GM18511 (cell line): Measurements from ENCODE around the gene LIX1.

Experiments
- ATAC-seq: cut with Tn5 transposase; IDR thresholded peaks from one replicate; pipeline ENCODE4 v1.9.1; 2021; ENCODE audit warnings: mild to moderate bottlenecking, moderate library complexity; ENCODE audit not compliant: unreplicated experiment

LIX1 gene

DNA sequence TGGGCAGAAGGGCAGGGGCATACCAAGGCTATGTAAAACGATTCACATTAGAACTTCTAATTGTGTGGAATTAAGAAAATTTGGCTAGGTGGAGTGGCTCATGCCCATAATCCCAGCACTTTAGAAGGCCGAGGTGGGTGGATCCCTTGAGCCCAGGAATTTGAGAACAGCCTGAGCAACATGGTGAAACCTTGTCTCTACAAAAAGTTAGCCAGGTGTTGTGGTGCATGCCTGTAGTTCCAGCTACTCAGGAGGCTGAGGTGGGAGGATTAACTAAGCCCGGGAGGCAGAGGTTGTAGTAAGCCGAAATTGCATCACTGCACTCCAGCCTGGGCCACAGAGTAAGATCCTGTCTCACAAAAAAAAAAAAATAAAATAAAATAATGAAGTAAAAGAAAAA is 65.2 kb downstream of the LIX1 start:
- no peak for ATAC-seq

DNA sequence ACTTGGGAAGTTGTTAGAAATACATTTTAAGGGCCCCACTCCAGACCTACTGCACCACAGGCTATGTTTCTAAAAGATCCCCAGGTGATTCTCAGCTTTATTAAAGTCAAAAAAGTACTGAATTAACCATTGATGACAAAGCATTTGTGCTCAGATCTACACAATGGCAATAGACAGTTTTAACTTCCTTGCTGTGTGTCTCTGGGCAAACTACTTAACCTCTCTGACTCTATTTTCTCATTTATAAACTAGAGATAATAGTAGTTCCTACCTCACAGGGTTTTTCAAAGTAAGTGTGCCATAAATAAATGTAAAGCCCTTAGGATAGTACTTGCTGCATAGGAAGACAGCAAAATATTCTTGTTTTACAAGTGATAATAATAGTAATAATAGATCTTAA is 66.3 kb downstream of the LIX1 start:
- ATAC-seq = no peak

DNA sequence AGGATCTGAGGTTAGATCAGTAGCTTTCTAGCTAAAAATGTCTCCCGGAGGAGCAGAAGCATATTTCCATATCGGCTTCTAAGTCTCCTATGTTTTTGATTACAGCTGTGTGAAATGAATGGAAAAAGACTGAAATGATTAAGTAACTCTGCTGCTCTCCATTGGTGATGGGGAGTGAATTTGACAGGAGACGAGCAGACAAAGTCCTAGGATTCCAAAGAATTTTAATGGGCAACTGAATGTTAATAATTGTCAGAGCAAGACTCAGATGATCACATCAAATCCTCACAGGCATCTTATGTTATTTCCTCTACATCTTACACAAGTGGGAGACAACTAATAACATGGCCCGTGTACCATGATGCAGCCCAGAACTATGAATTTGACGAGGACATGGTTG is 66.8 kb downstream of the LIX1 start:
- no peak for ATAC-seq

DNA sequence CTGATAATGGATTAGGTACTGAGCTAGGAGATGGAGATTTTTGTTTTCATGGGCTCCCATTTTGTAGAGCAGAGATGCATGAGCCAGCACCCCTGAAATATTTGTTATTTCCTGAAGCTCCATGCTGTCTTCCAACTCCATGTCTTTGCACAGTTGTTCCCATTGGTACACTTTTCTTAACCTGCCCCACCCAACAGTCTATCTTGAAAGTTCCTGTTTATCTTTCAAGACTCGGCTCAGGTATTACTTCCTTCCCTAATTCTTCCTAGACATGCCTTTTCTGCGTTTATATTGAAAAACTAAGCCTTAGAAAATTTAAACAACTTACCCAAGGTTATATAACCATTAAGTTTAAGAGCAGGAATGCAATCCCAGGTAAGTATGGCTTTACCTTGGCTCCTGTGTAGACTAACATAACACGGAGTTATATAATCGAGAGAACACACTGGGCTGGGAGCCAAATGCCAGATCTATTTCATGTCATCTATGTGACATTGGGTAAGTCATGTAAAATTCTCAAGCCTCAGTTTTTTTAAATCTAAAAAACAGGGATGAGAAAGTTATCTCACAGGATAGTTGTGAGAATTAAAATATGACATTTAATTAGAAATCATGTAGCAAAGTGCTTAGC is 67.4 kb downstream of the LIX1 start:
- no peak for ATAC-seq

DNA sequence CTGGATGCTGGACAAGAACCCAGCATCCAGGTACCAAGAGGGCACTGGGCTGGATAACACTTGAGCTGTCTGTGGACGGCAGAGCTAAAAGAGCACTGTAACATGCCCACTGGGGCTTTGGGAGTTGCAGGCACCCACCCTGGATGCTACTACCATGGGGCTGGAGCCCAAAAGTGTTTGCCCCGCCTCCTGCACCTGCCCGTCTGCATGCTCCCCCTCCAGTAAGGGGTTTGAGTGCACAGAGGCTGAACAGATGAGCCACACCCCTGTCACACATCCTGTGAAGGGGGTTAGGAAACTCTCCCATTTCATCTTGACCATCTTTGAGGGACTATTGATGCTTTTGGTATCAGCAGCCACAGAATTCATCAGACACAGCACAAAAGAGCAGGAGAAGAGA is 69.0 kb downstream of the LIX1 start:
- no peak for ATAC-seq

DNA sequence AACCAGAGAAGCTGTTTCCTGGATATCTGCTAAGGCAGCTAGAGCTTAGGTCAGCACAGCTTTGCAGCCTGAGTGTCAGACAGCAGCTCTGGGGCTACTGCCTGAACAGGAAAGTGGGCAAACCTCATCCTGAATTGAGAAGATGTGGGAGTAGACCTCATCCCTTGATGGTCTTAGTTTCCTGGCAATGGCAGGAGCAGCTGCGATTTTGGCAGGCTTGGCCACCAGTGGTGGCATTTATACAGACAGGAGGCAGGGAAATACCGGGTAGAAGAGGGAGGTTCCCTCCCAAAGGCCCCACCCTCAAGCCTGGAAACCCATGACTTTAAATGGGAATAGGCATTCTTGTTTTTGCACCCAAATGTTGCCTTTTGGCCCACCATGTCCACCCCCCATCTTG is 69.7 kb downstream of the LIX1 start:
- ATAC-seq = no peak

DNA sequence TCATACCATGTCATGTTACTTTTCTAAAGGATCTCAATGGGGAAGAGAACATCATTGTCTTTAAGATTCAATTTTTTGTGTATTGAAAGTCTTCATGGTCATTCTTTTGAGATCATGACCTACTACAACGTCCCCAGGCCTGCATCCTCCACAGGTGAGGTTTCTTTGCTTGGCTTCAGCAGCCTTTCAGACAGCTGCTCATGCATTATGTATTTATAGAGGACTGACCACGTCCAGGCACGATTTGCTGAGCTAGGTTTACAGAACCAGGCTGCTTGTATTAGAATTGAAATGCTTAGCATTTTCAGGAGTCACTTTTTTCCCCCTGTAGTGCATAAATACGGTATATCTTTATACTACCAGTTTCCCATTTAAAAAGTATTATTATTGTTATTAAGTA is 70.4 kb downstream of the LIX1 start:
- no peak for ATAC-seq

DNA sequence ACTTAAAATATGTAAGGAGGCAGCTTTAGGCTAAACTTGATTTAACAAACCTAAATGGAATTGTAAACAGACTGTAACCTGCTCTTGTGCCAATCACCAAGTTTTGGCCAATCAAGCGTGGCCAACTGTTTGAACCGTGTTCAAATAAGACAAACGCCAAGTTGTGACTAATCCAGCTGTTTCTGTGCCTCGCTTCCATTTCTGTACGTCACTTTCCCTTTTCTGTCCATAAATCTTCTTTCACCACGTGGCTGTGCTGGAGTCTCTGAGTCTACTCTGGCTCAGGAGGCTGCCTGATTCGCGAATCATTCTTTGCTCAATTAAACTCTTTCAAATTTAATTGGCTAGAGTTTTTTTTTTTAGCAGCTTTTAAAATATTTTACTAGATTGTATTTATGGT is 71.3 kb downstream of the LIX1 start:
- ATAC-seq = no peak

DNA sequence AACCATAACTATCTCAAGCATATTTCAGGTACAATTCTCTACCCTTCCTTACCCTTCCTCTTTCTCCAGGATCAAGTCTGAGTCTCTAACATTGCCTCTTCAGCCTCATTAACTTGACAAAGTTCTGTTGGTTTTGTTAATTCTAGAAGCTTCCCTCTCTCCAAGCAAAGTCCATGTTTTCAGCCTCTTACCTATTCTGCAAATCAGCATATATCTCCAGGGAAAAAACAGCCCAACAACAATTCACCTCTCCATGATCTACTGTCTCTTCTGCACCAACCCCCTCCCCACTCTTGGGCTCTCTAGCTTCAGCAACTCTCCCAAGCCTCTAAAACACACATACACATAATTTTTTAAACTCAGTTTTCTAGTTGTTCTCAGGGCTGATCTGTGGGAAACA is 72.2 kb downstream of the LIX1 start:
- no peak for ATAC-seq

DNA sequence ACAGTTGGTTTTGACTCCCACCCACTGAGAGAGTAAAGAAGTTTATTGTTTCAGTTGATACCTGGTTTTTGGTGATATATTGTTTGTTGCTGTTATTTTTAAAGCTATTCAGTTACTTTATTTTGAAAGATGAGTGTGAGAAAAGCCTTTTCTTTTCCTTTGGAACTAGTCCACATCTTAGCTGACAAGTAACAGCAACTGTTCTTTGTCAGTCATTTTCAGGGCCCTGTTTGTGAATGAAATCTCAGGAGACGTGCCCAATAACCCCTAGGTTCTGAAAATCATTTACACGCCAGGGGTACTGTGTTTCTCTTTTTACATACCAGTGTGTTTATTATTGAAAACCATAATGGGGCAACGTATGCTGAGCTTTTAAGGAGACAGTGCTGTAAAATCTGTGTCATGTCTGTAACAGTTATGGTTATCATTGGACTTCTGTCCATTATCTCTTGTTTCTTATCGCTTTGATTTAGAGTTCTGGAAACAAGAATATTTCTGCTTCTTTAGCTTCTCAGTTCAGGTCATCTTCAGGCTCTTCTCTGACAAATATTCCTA is 75.0 kb downstream of the LIX1 start:
- ATAC-seq = no peak

DNA sequence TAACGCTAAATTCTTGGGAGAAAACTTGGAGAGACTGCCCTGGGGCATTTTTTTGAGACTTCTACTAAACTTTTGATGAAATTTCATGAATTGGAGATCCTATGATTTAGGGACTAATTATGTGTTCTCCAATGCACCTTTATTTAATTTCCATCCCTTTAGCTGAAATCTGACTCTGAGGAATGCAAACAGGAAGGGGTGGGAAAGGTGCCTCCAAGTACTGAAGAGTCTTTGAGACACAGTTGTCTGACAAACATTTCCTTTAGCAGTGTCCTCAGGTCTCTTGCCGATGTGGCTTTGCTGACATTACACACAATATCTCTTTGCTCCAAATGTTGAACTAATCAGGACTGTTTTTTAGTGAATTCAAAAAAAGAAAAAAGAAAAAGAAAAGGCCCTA is 76.9 kb downstream of the LIX1 start:
- ATAC-seq = no peak

DNA sequence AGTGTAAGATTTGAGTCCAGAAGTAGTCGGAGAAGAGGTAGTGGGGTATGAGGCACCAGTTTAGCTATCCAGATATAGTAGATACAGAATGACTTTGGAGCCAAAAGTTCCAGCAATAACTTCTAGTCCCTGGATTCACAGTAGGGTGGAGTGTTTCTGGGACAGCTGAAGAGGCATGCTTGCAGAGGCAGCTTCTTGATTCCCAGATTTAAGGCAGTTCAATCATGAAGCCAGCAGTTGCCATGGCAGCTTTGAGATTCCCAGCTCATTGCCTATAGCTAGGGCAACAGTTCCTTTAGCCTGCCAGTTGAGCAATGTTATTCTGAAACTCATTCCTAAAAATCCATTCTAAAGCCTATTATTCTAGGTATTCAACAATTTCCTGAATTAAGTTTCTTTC is 79.2 kb downstream of the LIX1 start:
- no peak for ATAC-seq

DNA sequence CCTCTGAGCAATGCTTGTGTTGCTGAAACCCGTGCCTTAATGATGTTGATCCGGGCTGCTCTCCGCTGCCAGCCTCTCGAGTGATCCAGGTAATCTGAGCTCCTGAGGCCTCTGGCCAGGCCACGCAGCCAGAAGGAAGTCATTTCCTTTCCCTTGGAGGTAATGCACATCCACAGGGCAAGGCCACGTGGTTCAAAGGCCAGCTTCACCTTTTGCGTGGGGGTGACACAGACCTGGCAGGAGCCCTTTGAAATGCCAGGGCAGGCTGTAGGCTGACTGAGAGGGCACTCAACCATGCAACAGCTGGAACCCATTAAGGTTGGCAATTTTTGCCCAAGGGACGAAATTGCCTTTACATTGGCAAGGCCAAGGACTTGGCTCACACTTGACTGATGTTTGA is 80.4 kb downstream of the LIX1 start:
- ATAC-seq = no peak

DNA sequence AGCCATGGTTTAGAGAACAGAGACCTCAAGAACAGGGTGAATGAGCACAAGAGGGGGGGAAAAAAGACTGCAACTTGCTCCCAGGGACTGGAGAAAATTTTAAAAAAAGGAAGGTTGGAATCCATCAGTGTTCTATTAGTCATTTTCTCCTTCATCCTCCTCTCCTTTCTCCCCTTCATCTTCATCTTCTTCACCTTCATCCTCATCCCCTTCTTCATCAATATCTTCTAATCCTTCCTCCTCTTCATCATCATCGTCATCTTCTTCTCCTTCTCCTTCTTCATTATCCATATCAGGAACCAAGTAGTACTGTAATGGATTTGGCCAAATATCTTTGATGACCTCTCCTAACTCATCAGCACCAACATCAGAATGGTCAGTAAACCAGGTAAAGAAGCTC is 86.1 kb downstream of the LIX1 start:
- no peak for ATAC-seq

DNA sequence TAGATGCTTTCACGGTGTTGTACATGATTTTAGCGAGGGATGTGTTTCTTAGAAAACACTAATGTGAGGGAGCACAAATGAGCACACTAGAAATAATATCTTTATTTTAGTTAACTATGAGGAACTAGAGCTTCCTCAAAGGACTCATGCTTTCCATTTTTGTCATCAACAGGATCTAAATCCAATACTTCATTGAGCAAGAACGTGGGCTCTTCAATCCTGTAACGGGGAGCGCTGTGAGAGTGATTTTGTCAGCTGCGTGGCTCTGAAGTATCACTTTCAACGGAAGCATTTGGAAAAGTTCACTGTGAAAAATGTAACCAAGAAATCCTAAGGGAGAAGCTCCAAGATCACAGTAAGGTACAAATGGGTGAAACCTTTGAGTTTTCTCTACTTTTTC is 93.2 kb downstream of the LIX1 start:
- no peak for ATAC-seq

DNA sequence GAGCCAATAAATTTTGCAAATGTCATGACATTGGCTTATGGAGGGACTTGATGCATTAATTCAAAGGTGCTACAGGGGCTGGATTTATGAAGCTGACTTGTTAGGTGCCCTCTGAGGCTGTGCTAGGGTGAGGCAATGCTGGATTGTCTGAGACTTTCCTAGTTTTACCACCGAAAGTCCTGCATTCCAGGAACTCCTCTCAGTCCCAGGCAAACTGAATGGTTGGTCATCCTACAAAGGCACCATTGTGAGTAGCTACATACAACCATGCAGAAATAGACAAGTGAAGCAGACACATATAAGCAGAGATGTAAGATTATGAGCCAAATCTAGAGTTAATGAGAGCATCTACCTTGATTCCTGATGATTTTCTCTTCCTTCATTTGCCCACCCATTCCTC is 95.3 kb downstream of the LIX1 start:
- no peak for ATAC-seq

DNA sequence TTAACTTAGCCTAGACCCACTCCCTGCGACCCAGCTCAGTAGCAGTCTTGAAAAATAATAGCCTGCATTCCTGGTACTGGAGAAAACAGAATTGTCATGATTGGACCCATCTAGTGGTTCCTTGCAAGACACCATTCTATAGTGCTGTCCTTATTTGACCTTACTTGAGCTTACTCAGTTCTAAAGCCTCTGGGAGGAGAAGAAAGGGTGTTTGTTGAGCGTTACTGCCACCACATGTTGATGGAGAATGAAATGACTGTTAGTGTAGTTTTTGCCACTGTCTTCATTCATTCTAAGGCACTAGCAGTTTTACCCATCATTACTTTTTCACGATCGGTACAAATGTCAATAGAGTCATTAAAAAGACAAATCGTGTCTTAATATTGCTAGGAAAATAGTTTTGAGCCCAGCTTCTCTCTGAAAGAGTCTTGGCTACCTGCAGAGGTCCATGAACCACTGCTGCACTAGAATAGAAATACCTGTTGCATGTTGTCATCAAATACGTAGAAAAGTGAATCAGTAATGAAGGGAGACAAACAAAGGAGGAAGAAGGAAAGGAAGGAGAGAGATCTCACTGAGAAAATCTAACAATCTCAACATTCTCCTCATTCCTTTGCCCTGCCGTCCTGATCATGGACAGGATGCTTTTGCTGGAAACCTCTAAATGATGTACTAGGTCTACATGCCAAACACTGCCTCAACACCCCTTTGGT is 96.0 kb downstream of the LIX1 start:
- ATAC-seq = no peak

DNA sequence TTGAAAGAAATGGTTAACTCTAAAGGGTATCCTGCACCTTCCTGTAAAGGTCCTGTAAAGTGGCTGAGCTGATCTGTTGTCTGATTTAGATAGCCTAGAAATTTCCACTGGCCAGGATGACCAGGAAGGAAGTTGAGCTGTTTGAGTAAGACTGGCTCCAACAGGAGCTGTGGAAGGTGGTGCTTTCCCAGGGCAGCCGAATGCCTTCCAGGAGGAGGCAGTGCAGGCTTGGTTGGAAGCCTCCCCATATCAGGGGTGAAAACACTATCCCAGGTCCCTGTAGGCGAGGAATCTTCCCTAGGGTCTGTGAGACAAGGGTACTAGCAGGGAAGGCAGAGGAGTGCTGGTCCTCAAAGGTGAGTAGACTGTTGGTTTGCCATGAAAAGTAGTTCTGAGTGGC is 98.4 kb downstream of the LIX1 start:
- no peak for ATAC-seq

DNA sequence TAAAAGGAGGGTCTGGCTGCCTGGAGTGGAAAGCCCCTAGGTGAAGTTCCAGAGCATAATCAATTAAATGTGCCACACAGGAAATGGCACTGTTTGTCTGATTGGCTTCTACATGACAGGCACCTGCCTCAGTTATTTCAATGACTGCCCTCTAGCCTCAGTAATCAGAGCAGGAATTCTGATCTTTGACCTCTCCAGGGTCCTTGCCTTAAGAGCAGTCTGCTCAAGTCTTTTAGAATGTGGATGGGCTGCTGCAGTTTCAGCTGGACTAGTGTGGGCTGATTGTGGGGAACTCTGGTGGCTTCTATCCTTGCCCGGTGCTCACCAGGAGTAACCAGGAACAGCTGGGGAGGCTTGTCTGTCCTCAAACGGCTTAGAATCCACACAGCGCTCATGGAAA is 98.9 kb downstream of the LIX1 start:
- no peak for ATAC-seq

DNA sequence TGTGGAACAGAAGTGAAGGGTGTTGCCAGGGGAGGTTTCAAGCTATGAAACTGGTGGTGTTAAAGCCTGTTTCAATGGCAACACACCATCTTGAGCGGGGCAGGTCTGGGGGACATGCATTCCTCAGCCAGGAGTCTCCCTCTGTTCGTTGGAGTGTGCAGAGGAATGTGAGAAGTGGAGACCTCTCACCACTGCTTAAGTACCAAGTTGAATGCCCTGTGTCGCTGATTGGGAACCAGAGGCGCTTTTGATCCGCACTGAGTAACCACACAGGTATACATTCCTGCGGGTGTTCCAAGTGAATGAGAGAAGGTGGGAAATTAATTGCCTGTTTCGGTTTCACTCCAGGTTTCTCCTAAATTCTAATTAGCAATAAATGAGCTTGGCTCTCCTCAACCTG is 99.4 kb downstream of the LIX1 start:
- no peak for ATAC-seq
